Umbilical cord (tissue), 2 donors: Measurements from ENCODE around the gene USP3. TPM values are rescaled to one million over a fixed set of nuclear protein-coding genes. Genes with fewer than 3 reads are reported as not detected.
A peak's percentile ranks its signal among the peaks of the same experiment; 100 is the strongest.

Experiments used
- DNase-seq: peaks from one replicate; pipeline ENCODE4 v3.0.0-alpha.2; 2015; ENCODE audit warnings: low spot score
- total RNA-seq: library from RNA; depleted of rRNA; stranded (reverse); fragments of >200 nt; gene quantifications from one replicate; pipeline ENCODE4 v1.2.3, GENCODE V29; 2014; ENCODE audit warnings: low replicate concordance; ENCODE audit not compliant: insufficient read depth

USP3 gene
- total RNA-seq, 1 donor from 2014 or later: 31.8 TPM

DNA sequence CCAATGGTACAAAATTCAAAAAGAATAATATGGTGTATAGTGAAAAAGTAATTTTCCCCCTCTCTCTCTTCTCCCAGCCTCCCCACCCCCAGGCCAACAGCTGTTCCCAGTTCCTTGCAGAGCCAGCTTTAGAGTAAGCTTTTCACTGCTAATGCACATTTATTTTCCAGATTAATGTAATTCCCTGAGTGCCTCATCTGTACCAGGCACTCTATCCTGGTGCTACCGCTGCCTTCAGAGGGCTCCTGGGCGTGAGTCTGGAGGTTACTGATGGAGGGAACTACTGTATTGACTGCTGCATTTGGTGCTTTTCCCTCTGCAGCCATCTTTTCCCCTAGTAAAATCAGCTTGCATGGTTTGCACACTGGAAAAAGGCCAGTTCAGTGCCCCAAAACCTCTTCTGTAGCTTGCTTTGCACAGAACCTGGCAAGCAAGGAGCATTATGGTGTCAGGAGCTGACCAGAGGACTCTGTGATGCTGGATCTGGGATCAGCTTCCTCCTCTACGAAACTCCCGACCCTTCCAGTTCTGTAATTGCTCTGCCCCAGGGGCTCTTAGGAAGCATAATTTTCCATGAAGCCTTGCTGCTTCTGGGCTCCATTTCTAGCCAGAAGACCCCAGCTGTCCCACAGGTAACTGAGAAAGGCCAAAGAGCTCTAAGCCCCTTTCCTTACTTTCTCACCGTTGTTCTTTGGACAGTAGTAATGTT, 8.5 kb upstream of the USP3 start:
- no peak for DNase-seq

DNA sequence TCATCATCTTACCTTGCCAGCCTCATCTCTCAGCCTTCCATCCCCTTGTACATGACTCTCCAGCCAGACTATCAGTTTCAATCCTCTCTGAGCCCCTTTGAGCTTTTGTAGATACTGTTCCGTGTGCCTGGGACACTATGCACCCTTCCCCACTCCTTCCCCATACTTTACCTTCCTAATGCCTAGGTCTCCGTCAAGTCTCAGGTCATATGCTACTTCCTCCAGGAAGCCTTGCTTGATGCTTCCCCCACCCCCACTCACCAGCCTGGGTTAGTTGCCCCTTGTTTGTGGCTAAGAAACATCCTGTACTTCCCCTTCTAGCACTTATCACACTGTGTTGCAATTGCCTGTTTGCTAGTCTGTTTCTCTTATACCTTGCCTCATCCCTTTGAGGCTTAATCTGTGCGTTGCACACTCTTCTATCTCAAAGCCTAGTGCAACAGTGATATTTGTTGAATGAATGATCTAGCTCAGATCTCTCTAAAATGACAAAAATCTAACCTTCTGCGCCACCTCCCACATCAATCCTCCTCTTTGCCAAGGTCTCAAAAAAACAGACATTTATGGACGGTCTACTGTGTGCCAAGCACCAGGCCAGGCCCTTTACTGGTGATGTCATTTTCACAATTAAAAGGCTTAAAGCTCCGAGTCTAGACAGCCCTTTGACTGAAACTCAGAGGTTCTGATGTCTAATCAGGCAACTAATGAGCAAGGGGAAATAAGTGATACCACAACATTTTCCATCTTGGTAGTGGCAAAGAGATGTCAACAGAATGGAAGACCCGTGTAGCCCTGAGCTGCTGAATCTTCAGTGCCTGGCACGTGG, 6.5 kb upstream of the USP3 start:
- DNase-seq: no peak

DNA sequence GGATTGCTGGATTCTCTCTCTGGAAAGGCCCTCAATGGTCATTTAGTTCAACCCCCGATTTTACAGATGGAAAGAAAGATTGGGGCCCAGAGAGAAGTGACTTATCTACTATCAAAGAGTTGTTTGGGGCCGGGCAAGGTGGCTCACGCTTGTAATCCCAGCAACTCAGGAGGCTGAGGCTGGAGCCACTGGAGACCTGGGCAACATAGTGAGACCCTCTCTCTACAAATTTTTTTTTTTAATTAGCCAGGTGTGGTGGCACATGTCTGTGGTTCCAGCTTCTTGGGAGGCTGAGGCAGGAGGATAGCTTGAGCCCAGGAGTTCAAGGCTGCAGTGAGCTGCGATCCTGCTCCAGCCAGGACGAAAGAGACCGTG, 5.2 kb upstream of the USP3 start:
- no peak for DNase-seq

- no peak for DNase-seq
Measured at GRCh38 chr15:63499611-63500010, 4.8 kb upstream of the USP3 start.

- DNase-seq: no peak
Measured at GRCh38 chr15:63500265-63501250, 3.8 kb upstream of the USP3 start.

GRCh38 chr15:63501256-63502089, 2.9 kb upstream of the USP3 start:
- DNase-seq: peak; percentile 88

GRCh38 chr15:63502137-63502766, 2.1 kb upstream of the USP3 start:
- DNase-seq: peak; percentile 41

DNA sequence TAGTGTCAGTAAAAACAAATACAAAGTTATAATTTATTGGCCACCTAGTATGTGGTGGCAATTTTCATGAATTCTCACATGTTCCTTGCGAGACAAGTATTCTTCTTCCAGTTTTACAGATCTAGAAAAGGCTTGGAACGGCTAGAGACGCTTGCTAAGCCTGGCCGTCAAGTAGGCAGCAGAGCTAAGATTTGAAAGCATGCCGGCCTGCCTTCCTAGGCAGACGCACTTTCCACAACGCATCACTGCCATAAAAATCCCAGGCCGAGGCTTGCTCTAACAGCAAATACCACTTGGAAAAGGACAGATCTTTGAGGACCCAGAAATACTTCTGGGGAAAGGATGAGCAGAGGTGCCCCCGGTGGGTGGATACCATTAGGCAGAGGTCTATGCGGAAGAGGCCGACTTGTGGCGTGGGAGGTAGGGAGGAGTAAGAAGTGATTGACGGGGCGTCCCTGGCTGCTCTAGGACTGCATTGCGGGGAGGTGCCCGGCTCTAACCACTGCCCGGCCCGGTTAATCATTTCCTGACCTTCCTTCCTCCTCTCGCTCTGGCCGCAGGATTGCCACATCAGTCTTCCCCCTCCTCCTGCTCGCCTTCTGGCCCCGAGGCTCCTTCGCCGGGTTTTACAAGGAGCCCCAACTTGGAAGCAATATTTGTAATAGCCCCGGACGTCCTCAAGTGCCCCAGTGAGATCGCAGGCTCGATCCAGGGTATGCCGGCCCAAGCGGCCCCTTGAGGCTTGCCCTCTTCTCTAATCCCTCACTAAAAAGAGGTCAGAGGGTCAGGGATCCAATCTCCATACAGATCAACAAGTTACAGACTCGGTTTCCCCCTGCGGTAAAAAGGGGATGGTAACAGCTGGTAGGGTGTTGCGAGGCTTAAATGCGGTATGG, 1.3 kb upstream of the USP3 start:
- peak; percentile 80 for DNase-seq

DNA sequence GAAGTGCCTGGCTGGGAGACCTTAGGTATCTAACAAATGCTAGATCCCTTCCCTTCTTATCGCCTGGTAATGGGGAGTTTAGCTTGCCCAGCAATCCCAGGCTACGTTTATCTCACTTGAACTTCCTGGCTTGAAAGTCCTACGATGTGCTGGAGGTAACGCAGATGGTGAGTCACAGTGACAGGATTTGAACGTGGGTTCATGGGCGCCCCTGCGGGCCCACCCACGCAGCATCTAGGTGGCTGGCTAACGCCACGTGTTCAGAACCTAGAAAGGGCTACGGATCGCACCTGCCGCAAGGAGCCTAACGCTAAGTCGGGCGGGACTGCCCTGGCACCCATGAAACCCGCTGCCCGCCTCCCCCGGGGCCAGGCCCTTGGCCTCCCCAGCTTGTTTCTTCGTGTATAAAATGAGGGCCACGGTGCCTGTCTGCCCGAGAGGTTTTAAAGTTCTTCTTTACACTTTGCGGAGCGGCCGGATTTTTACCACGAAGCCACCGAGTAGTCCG, 600 bp upstream of the USP3 start:
- peak; percentile 74 for DNase-seq

GRCh38 chr15:63504979-63505841, 817 bp downstream of the USP3 start:
- peak; percentile 56 for DNase-seq

GRCh38 chr15:63505842-63506222, 1.4 kb downstream of the USP3 start:
- no peak for DNase-seq

GRCh38 chr15:63506537-63507035, 2.2 kb downstream of the USP3 start:
- DNase-seq: no peak

DNA sequence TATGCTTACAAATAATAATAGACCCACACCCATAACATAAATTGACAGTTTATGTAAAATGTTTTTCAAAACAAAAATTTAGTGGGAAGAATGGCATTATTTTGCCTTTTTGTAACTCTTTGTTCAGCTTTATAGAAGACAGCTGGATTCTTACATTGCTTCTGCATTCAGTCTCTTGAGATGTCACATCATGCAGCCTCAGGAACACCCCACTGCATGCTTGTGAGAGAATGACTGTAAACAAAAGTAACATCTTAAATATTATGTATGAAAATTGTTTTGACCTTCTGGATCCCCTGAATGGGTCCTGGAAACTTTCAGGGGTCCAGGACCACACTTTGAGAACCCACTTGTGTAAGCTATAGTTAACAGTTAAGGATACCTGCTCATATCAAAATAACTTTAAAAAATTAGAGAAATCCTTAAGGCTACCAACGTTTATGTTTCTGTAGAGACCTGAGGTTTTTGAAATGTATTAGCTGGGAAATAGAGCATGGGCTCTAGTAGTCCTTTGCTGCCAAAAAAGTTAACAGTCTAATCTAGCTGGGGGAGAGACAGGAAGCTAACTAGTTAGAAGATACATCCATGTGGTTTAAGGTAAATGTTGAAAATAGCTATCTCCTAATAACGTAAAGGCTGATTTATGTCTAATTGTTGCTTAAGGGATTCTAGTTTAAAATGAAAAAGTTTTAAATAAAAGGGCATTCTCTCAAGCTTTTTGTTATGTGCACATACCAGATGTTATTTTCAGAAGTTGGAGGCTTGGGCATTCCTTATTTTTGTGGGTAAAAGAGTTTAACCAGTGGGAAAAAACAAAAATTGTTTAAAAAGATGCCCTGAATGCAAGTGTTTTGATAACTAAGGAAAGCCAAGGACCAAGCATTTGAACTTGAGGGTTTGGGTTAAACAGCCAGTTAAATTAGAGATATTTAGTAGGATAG, 3.8 kb downstream of the USP3 start:
- no peak for DNase-seq

GRCh38 chr15:63509056-63509954, 4.9 kb downstream of the USP3 start:
- no peak for DNase-seq

DNA sequence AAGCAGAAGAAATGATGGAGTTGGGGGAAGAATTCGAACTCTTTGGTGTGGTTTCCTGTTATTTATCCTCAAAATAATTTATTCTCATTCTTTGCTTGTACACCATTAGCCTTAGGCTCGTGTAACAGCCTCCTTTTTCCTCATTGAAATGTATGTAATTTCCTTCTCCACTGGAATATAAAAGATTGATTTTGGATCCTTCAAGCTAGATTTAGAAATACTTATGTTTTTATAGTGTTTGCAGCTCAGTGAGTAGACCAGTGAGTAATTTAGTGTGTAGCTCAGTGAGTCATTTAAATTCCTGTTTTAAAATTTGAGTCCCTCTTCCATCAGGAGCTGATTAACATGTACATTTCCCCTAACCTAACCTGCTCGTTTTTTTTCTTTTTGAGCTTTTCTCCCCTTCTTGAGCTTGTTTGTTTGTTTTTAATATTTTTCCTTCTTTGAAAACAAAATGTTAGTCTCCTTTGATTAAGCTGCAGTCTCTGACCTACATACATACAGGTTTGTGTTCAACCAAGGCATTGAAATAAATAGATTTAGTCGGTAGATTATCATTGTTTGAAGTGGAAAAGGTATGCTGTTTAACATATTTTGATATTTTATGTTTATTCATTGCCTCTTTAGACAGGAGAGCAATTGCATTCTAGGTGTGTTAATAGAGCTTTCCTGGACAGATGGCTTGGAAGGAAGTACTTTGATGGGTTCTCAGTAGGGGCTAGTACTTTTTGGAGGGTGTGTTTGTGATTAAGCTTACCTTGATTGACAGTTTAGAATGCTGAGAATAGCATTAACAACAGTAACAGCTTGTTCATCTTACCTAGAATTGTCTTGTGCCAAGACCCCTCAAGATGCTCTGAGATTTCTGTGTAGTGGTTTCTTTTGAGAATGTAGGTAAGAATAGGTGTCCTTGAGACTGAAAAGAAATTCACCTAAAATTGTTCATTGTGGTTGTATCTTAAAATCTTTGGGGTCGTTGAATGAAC, 5.9 kb downstream of the USP3 start:
- DNase-seq: no peak
